Measurements from ENCODE around the gene PSAPL1. TPM values are rescaled to one million over a fixed set of nuclear protein-coding genes. Genes with fewer than 3 reads are reported as not detected.

The PSAPL1 gene
- total and polyA plus RNA-seq, 2 donors (not counting 1 experiment from before 2014, with no cell fraction given): not detected

GRCh38 chr4:7475207-7475606, 40.5 kb upstream of the PSAPL1 start:
- Histone ChIP-seq H3K79me2 (ENCODE audit: control insufficient read depth, insufficient read depth, low read length) (no peaks in the 10 kb centered on the region), H3K4me2 (ENCODE audit: extremely low read depth, insufficient read depth, low read length) (no peak overlapping the region), H3K27ac (ENCODE audit: insufficient read depth, low read length) (no peak overlapping the region), H3K4me3 (replicated peaks in 1 of 4; ENCODE audit: control extremely low read depth in 1 of 4, insufficient read depth in 1 of 4, low read depth in 3 of 4, low read length in 4 of 4) (no peak overlapping the region), H3K9me3 (ENCODE audit: control insufficient read depth, insufficient read depth, low read depth, low read length) (no peaks in the 10 kb centered on the region), H3K36me3 (ENCODE audit: control insufficient read depth, insufficient read depth, low read length) (no peaks in the 10 kb centered on the region), H4K20me1 (ENCODE audit: control insufficient read depth, extremely low read depth, insufficient read depth, low read length) (no peaks in the 10 kb centered on the region), H3K4me1 (ENCODE audit: control insufficient read depth, extremely low read depth, insufficient read depth, low read length) (no peaks in the 10 kb centered on the region), H3K9ac (ENCODE audit: insufficient read depth, low read length) (no peak overlapping the region), H2AFZ (ENCODE audit: low read length) (no peak overlapping the region), H3K27me3 (ENCODE audit: control insufficient read depth, insufficient read depth, low read length) (no peaks in the 10 kb centered on the region)
- TF ChIP-seq EZH2 (IDR thresholded peaks at IDR 0.05; ENCODE audit: low read length, missing control alignments) (no peak), CTCF (conservative IDR thresholded peaks at IDR 0.05 in 1 of 2, IDR thresholded peaks at IDR 0.05 in 1 of 2; ENCODE audit: low read depth in 1 of 2, low read length in 2 of 2) (no peak)
- DNase-seq (ENCODE audit: low read depth in 2 of 2): no peak

- Histone ChIP-seq H3K4me1 (ENCODE audit: control insufficient read depth, extremely low read depth, insufficient read depth, low read length) (no peaks in the 10 kb centered on the region), H3K79me2 (ENCODE audit: control insufficient read depth, insufficient read depth, low read length) (no peaks in the 10 kb centered on the region), H3K4me2 (ENCODE audit: extremely low read depth, insufficient read depth, low read length) (no peak overlapping the region), H3K36me3 (ENCODE audit: control insufficient read depth, insufficient read depth, low read length) (no peaks in the 10 kb centered on the region), H3K9ac (ENCODE audit: insufficient read depth, low read length) (no peak overlapping the region), H4K20me1 (ENCODE audit: control insufficient read depth, extremely low read depth, insufficient read depth, low read length) (no peaks in the 10 kb centered on the region), H3K9me3 (ENCODE audit: control insufficient read depth, insufficient read depth, low read depth, low read length) (no peaks in the 10 kb centered on the region), H3K27me3 (ENCODE audit: control insufficient read depth, insufficient read depth, low read length) (no peaks in the 10 kb centered on the region), H3K4me3 (replicated peaks in 1 of 4; ENCODE audit: control extremely low read depth in 1 of 4, insufficient read depth in 1 of 4, low read depth in 3 of 4, low read length in 4 of 4) (no peak overlapping the region), H3K27ac (ENCODE audit: insufficient read depth, low read length) (no peak overlapping the region), H2AFZ (ENCODE audit: low read length) (no peak overlapping the region)
- no peak for DNase-seq (ENCODE audit: low read depth in 2 of 2)
- TF ChIP-seq CTCF (conservative IDR thresholded peaks at IDR 0.05 in 1 of 2, IDR thresholded peaks at IDR 0.05 in 1 of 2; ENCODE audit: low read depth in 1 of 2, low read length in 2 of 2) (no peak), EZH2 (IDR thresholded peaks at IDR 0.05; ENCODE audit: low read length, missing control alignments) (no peak)
Measured at GRCh38 chr4:7474320-7474719, 39.6 kb upstream of the PSAPL1 start.

GRCh38 chr4:7473081-7473480, 38.4 kb upstream of the PSAPL1 start:
- Histone ChIP-seq H4K20me1 (ENCODE audit: control insufficient read depth, extremely low read depth, insufficient read depth, low read length) (no peaks in the 10 kb centered on the region), H2AFZ (ENCODE audit: low read length) (no peak overlapping the region), H3K9me3 (ENCODE audit: control insufficient read depth, insufficient read depth, low read depth, low read length) (no peaks in the 10 kb centered on the region), H3K4me1 (ENCODE audit: control insufficient read depth, extremely low read depth, insufficient read depth, low read length) (no peaks in the 10 kb centered on the region), H3K27me3 (ENCODE audit: control insufficient read depth, insufficient read depth, low read length) (no peaks in the 10 kb centered on the region), H3K4me3 (replicated peaks in 1 of 4; ENCODE audit: control extremely low read depth in 1 of 4, insufficient read depth in 1 of 4, low read depth in 3 of 4, low read length in 4 of 4) (no peak overlapping the region), H3K36me3 (ENCODE audit: control insufficient read depth, insufficient read depth, low read length) (no peaks in the 10 kb centered on the region), H3K27ac (ENCODE audit: insufficient read depth, low read length) (no peak overlapping the region), H3K79me2 (ENCODE audit: control insufficient read depth, insufficient read depth, low read length) (no peaks in the 10 kb centered on the region), H3K9ac (ENCODE audit: insufficient read depth, low read length) (no peak overlapping the region), H3K4me2 (ENCODE audit: extremely low read depth, insufficient read depth, low read length) (no peak overlapping the region)
- DNase-seq (ENCODE audit: low read depth in 2 of 2): no peak
- TF ChIP-seq EZH2 (IDR thresholded peaks at IDR 0.05; ENCODE audit: low read length, missing control alignments) (no peak), CTCF (conservative IDR thresholded peaks at IDR 0.05 in 1 of 2, IDR thresholded peaks at IDR 0.05 in 1 of 2; ENCODE audit: low read depth in 1 of 2, low read length in 2 of 2) (no peak)
